HG02970 (cell line): ENCODE measurements around the gene MSH2.

Experiments
- ATAC-seq: cut with Tn5 transposase; IDR thresholded peaks from one replicate; pipeline ENCODE4 v1.9.1; 2021; ENCODE audit warnings: mild to moderate bottlenecking, moderate library complexity, moderate number of reproducible peaks; ENCODE audit not compliant: unreplicated experiment, low FRiP score

MSH2 gene

DNA sequence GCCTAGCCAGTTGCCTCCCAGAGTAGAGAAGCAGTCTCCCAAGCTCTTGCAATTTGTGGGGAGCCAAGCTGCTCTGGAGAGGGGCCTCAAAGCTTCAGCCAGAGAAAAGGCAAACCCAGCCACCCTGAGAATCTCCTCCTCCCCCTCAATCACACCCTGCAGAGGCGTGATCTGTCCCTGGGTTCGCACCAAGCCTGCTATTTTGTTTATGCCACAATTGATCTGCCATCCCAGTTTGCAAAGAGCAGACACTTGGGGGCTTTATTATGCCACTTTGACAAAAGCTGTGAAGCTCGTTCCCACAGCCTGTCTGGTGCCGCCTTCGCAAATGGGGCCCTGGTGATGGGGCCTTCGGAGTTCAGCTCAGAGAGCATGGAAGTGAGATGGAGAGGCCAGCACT is 125.5 kb downstream of the MSH2 start:
- no peak for ATAC-seq

DNA sequence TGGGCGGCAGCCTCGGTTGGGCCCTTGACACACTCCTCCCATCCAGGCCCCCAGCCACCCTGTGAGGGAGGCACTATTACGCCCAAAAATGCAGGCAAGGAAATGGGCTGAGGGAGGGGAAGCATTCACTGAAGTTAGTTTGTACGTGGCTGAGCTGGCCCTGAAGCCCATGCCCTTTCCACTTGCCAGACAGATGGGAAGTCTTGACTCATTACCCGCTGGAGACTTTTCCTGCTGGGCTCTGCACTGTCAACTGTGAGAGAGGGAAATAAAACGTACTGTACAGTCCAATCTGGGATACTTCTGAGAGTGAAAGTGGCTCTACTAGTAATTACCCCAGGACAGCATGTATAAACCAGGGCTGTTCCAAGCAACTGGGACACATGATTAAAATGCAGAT is 125.9 kb downstream of the MSH2 start:
- no peak for ATAC-seq

DNA sequence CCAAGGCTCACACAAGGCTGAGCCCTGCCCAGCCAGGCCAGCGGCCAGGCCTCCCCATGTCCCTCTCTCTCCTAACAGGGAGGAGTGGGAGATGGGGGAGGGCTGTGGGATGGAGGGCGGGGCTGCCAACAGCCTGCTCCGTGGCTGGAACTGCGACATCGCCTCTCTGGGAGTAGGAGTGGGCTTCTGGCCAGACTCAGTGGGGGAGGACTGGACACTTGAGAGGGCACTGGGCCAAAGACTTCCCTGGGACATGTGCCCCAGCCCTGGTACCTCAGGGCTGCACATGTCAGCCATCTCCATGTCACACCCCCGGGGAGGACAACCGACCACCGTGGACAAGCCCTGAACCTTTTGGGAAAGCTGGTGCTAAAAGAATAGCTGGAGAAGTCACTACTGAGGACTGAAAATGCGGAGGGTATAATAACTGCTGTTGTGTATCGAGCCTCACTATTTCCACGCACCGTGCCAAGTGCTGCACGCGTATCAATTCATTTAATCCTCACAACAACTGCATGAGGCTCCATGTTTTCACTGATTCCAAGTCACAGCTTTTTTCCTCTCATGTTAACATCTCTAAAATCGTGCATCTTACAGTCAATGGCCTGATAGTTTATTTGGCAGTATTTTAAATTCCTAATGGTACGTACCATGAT is 127.3 kb downstream of the MSH2 start:
- no peak for ATAC-seq

DNA sequence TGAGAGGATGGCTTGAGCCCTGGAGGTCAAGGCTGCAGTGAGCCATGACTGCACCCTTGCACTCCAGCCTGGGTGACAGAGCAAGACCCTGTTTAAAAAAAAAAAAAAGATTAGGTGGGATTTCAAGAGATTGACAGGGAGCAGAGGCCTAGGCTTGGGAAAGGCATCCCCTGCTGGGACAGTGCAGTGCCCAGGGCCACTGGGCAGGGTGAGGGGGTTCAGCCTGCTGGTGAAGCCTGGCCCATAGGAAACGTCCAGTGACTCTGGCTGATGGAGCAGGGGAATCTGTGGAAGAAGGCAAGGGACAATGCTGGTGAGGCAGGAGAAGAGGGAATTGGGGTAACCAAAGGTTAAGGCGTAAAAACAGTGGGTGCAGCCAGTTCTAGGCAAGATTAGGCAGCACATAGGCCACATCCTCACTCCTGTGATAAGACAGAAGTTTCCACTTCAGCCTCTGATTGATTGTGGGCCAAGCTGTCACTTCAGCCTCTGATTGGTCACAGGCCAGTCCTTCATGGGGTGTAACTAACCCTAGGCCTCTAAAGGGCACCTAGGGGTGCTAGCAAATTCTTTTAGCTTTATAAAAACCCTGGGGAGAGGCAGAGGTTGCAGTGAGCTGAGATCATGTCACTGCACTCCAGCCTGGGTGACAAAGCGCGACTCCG is 128.6 kb downstream of the MSH2 start:
- ATAC-seq = no peak
